DOHH2 (cell line): ENCODE measurements around the gene EPAS1.

ENCODE experiments used
- H3F3A ChIP-seq: fragments of 200-600 bp; sonication (generic), shearing (Covaris generic); 2 replicates; pipeline ENCODE4 v1.6.0; 2016; ENCODE audit warnings: antibody characterized with exemption, mild to moderate bottlenecking; ENCODE audit not compliant: control insufficient read depth, insufficient read depth
- H3K27ac ChIP-seq: fragments of 200-600 bp; sonication (generic); 2 replicates; pipeline ENCODE4 v1.5.1; 2014; ENCODE audit warnings: low read depth, mild to moderate bottlenecking, low read length, moderate library complexity
- H3K27me3 ChIP-seq: fragments of 200-600 bp; sonication (generic); 2 replicates; pipeline ENCODE4 v1.6.1; 2014; ENCODE audit warnings: mild to moderate bottlenecking, low read length, mixed read lengths; ENCODE audit not compliant: control insufficient read depth
- H3K36me3 ChIP-seq: fragments of 200-600 bp; sonication (generic); 2 replicates; pipeline ENCODE4 v1.6.1; 2014; ENCODE audit warnings: mild to moderate bottlenecking, low read length, moderate library complexity, mixed read lengths; ENCODE audit not compliant: control insufficient read depth
- H3K4me1 ChIP-seq: fragments of 200-600 bp; sonication (generic); 2 replicates; pipeline ENCODE4 v1.6.1; 2014; ENCODE audit warnings: mild to moderate bottlenecking, low read length, mixed read lengths; ENCODE audit not compliant: control insufficient read depth
- H3K4me2 ChIP-seq: fragments of 200-600 bp; sonication (generic); 2 replicates; pipeline ENCODE4 v1.6.0; 2014; ENCODE audit warnings: mild to moderate bottlenecking, low read length, moderate library complexity
- H3K4me3 ChIP-seq: fragments of 200-600 bp; sonication (generic); 2 replicates; pipeline ENCODE4 v1.5.1; 2014; ENCODE audit warnings: mild to moderate bottlenecking, low read length, mixed read lengths
- H3K79me2 ChIP-seq: fragments of 200-600 bp; sonication (generic); 2 replicates; pipeline ENCODE4 v1.6.1; 2014; ENCODE audit warnings: mild to moderate bottlenecking, low read length, mixed read lengths; ENCODE audit not compliant: control insufficient read depth
- H3K9me2 ChIP-seq: fragments of 200-600 bp; sonication (generic); replicated peaks from 2 replicates; pipeline ENCODE4 v1.6.1; 2014; ENCODE audit warnings: mild to moderate bottlenecking, low read length, mixed read lengths; ENCODE audit not compliant: control insufficient read depth
- H3K9me3 ChIP-seq: fragments of 200-600 bp; sonication (generic); 2 replicates; pipeline ENCODE4 v1.6.1; 2014; ENCODE audit warnings: antibody characterized with exemption, low read length, mixed read lengths; ENCODE audit not compliant: control insufficient read depth, insufficient read depth
- H4K20me1 ChIP-seq: fragments of 200-600 bp; sonication (generic); 2 replicates; pipeline ENCODE4 v1.6.0; 2014; ENCODE audit warnings: low read depth, mild to moderate bottlenecking, antibody characterized with exemption, low read length, moderate library complexity; ENCODE audit not compliant: control insufficient read depth, insufficient read depth
- CTCF ChIP-seq: fragments of 200-600 bp; sonication (generic); IDR thresholded peaks from one replicate; pipeline ENCODE4 v1.5.1; 2014; ENCODE audit warnings: antibody characterized with exemption, mild to moderate bottlenecking, low read depth, low read length; ENCODE audit not compliant: poor library complexity, severe bottlenecking
- EZH2phosphoT487 ChIP-seq: fragments of 200-600 bp; sonication (generic); IDR thresholded peaks from 2 replicates; pipeline ENCODE4 v1.6.1; 2017; ENCODE audit warnings: borderline replicate concordance, mild to moderate bottlenecking, antibody characterized with exemption, low read length, moderate library complexity, mixed read lengths

Gene EPAS1

DNA sequence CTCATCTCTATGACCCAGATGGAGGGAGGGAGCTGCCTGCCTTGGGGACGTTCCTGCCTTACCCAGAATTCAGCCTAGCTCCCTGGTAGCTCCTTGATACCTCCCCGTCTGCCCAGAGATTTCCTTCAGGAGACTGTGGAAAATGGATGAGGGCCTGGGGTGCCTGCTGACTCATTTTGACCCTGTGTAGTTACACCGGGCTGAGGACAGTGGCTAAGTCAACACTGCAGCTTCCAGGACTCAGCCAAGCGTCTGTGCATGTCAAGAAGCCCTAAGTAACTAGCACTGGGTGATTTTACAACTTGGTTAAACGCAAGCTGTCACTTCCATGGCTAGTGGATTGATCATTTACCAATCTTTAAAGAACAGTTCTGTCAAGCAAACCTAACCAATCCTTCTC lies 23.3 kb upstream of the EPAS1 start:
- Histone ChIP-seq H3K9me2 (no peaks in the 10 kb centered on the region), H3K27me3 (peaks cover 23% of the 10 kb centered on the region), H3K9me3 (no peaks in the 10 kb centered on the region), H3K4me3 (no peak overlapping the region), H3K4me2 (no peak overlapping the region), H4K20me1 (no peaks in the 10 kb centered on the region), H3K27ac (no peak overlapping the region), H3F3A (no peaks in the 10 kb centered on the region), H3K36me3 (no peaks in the 10 kb centered on the region), H3K79me2 (no peaks in the 10 kb centered on the region), H3K4me1 (no peaks in the 10 kb centered on the region)
- TF ChIP-seq EZH2phosphoT487: no peak
- TF ChIP-seq CTCF: no peak

DNA sequence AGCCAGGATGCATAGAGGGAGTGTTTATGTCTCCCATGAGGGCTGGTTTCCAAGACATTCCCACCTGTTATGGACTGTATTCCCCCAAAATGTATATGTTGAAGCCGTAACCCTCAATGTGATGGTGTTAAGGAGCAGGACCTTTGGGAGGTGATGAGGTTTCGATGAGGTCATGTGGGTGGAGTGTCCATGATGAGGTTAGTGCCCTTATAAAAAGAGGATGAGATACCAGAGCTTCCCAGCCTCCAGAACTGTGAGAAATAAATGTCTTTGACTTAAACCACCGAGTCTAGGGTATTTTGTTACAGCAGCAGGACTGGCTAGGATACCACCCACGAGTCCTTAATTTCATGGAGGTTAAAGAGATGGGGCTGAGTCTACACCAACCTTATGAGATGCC lies 22.6 kb upstream of the EPAS1 start:
- Histone ChIP-seq H3K27ac (no peak overlapping the region), H3K9me2 (no peaks in the 10 kb centered on the region), H3K79me2 (no peaks in the 10 kb centered on the region), H3K27me3 (peaks cover 25% of the 10 kb centered on the region), H3K36me3 (no peaks in the 10 kb centered on the region), H3K4me2 (no peak overlapping the region), H4K20me1 (no peaks in the 10 kb centered on the region), H3F3A (no peaks in the 10 kb centered on the region), H3K4me1 (no peaks in the 10 kb centered on the region), H3K4me3 (no peak overlapping the region), H3K9me3 (no peaks in the 10 kb centered on the region)
- TF ChIP-seq EZH2phosphoT487: no peak
- no peak for TF ChIP-seq CTCF

DNA sequence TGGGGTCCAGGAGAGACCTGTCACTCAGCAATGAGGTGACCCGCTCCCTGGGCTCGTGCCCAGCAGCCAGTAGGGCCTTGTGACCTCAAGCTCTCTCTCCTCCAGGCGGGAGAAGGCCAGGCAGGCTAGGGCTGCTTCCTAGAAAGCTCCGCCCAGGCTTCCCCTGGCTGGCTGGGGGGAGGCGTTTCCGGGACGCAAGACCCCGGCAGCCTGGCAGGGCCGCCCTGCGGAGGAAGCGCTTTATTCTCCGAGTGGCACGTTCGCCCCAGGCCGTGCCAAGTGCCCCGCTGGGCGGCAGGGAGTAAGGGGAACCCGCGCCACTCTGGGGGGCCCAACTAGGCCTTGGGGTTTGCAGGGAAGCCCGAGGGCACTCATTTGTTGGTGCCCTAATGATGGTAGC lies 21.2 kb upstream of the EPAS1 start:
- H3K4me3 ChIP-seq: no peak overlapping the region
- no peaks in the 10 kb centered on the region for H3K79me2 ChIP-seq
- H3K4me1 ChIP-seq: no peaks in the 10 kb centered on the region
- no peaks in the 10 kb centered on the region for H3K9me2 ChIP-seq
- no peaks in the 10 kb centered on the region for H3K36me3 ChIP-seq
- TF ChIP-seq EZH2phosphoT487: no peak
- no peak for TF ChIP-seq CTCF
- H4K20me1 ChIP-seq: no peaks in the 10 kb centered on the region
- no peak overlapping the region for H3K4me2 ChIP-seq
- H3K27me3 ChIP-seq: peaks cover 22% of the 10 kb centered on the region
- no peaks in the 10 kb centered on the region for H3F3A ChIP-seq
- no peak overlapping the region for H3K27ac ChIP-seq
- no peaks in the 10 kb centered on the region for H3K9me3 ChIP-seq

DNA sequence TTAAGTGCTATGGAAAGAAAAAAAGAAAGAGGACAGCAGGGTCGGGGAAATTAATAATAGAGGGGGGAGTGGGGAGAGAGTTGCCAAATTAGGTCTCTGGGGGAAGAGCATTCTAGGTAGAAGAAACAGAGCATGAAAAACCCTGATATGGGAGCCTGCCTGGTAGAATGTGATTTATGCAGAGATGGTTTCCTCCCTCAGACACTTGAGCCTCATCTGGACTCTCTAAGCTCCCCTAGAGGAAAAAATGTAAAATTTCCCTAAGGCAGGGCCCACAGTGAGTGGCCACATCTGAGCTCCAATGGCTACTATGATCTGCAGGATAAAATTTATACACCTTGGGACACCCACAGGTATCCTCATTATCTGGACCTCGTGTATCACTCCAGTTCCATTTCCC lies 20.6 kb upstream of the EPAS1 start:
- Histone ChIP-seq H3K27ac (no peak overlapping the region), H3K36me3 (no peaks in the 10 kb centered on the region), H3F3A (no peaks in the 10 kb centered on the region), H3K4me1 (no peaks in the 10 kb centered on the region), H4K20me1 (no peaks in the 10 kb centered on the region), H3K9me2 (no peaks in the 10 kb centered on the region), H3K9me3 (no peaks in the 10 kb centered on the region), H3K27me3 (peaks cover 22% of the 10 kb centered on the region), H3K79me2 (no peaks in the 10 kb centered on the region), H3K4me3 (no peak overlapping the region), H3K4me2 (no peak overlapping the region)
- no peak for TF ChIP-seq CTCF
- TF ChIP-seq EZH2phosphoT487: no peak
